Common myeloid progenitor, CD34-positive (primary cell): Measurements from ENCODE around the gene RNF123.

ENCODE experiments used
- CTCF ChIA-PET: fragments of 350-600 bp; sonication (Branson Sonifier 250); formaldehyde crosslinking; loops from one replicate; lab custom pipeline; 2021; ENCODE audit warnings: antibody characterized with exemption; lab: Charles Lee
- POLR2A ChIA-PET: fragments of 350-600 bp; sonication (Branson Sonifier 250); formaldehyde crosslinking; loops from one replicate; lab custom pipeline; 2021; ENCODE audit warnings: antibody characterized with exemption; lab: Charles Lee
- DNase-seq, 3 donors: peaks; one replicate each; pipeline versions ENCODE4 v3.0.0 to v3.0.0-alpha.2; 2013
- H3K27ac ChIP-seq, 2 experiments: 1 replicate in 1 of 2; 2 replicates in 1 of 2; pipeline ENCODE4 v1.7.0; 2013; ENCODE audit warnings: inconsistent platforms in 2 of 2, low read length in 2 of 2, mild to moderate bottlenecking in 2 of 2, low read depth in 1 of 2, moderate library complexity in 1 of 2; ENCODE audit not compliant: severe bottlenecking in 2 of 2, insufficient read depth in 1 of 2, poor library complexity in 1 of 2
- H3K27me3 ChIP-seq, 5 experiments: replicated peaks in 2 of 5; 1 replicate in 3 of 5; 2 replicates in 2 of 5; pipeline versions ENCODE4 v1.6.1 to v1.7.0; 2013; ENCODE audit warnings: low read length in 4 of 5, mild to moderate bottlenecking in 2 of 5, moderate library complexity in 2 of 5, inconsistent platforms in 1 of 5; ENCODE audit not compliant: insufficient read depth in 5 of 5, control insufficient read depth in 4 of 5
- H3K36me3 ChIP-seq, 4 experiments: 1 replicate in 2 of 4; 2 replicates in 2 of 4; pipeline versions ENCODE4 v1.6.1 to v1.7.0; 2013; ENCODE audit warnings: low read length in 3 of 4, control low read depth in 1 of 4, mild to moderate bottlenecking in 1 of 4; ENCODE audit not compliant: control insufficient read depth in 4 of 4, insufficient read depth in 4 of 4
- H3K4me1 ChIP-seq, 4 experiments: 1 replicate in 3 of 4; 2 replicates in 1 of 4; pipeline versions ENCODE4 v1.6.1 to v1.7.1; 2013; ENCODE audit warnings: low read length in 3 of 4, mild to moderate bottlenecking in 3 of 4, control low read depth in 1 of 4, inconsistent platforms in 1 of 4, moderate library complexity in 1 of 4; ENCODE audit not compliant: control insufficient read depth in 4 of 4, insufficient read depth in 4 of 4; ENCODE audit errors: control extremely low read depth in 1 of 4
- H3K4me3 ChIP-seq, 7 experiments: 1 replicate in 4 of 7; 2 replicates in 3 of 7; pipeline versions ENCODE4 v1.5.1 to v1.7.0; 2013; ENCODE audit warnings: mild to moderate bottlenecking in 7 of 7, low read length in 6 of 7, moderate library complexity in 6 of 7, inconsistent platforms in 2 of 7, low read depth in 2 of 7, control low read depth in 1 of 7; ENCODE audit not compliant: insufficient read depth in 4 of 7, control insufficient read depth in 1 of 7; ENCODE audit errors: extremely low read depth in 1 of 7
- H3K9me3 ChIP-seq, 5 experiments: 1 replicate in 4 of 5; 2 replicates in 1 of 5; pipeline versions ENCODE4 v1.6.1 to v1.7.1; 2013; ENCODE audit warnings: low read length in 4 of 5, mild to moderate bottlenecking in 2 of 5, inconsistent platforms in 1 of 5, low read depth in 1 of 5, moderate library complexity in 1 of 5; ENCODE audit not compliant: control insufficient read depth in 4 of 5, insufficient read depth in 2 of 5; ENCODE audit errors: control extremely low read depth in 1 of 5
- WGBS: methylation state at CpG from one replicate; pipeline ENCODE4 v1.1.5; 2013; ENCODE audit not compliant: insufficient coverage; 5-methylcytosine and 5-hydroxymethylcytosine counted together

RNF123 gene

GRCh38 chr3:49721896-49722781 lies 32.8 kb downstream of the RNF123 start:
- H3K27me3 ChIP-seq, result no peaks in the 10 kb centered on the region
- H3K27ac ChIP-seq, result no peak overlapping the region
- no peak overlapping the region for H3K4me3 ChIP-seq
- WGBS, result 99% methylated on average over 22 of the region's 26 CpGs
- H3K4me1 ChIP-seq, result peaks cover 0 to 49% (median 33%) of the 10 kb centered on the region in 4 experiments
- POLR2A ChIA-PET, result interaction anchor here (0.6 kb wide), 1 partner anchor 53 kb away, joined by 3 read pairs; no protein-coding TSS in a partner anchor
- CTCF ChIA-PET, result interaction anchor here (1.0 to 1.9 kb wide), 3 partner anchors 10 to 117 kb away, joined by 3 to 9 read pairs (median 7); no protein-coding TSS in a partner anchor
- H3K36me3 ChIP-seq, result peaks cover 0 to 54% (median 29%) of the 10 kb centered on the region in 4 experiments
- no peak for DNase-seq
- no peaks in the 10 kb centered on the region for H3K9me3 ChIP-seq

- peaks cover 2 to 59% (median 36%) of the 10 kb centered on the region in 4 experiments for H3K36me3 ChIP-seq
- POLR2A ChIA-PET, result interaction anchor here (0.6 kb wide), 1 partner anchor 52 kb away, joined by 3 read pairs; no protein-coding TSS in a partner anchor
- H3K9me3 ChIP-seq, result no peaks in the 10 kb centered on the region
- H3K4me1 ChIP-seq, result peaks cover 0 to 48% (median 33%) of the 10 kb centered on the region in 4 experiments
- H3K27ac ChIP-seq, result peak overlapping the region; percentile 85 to 93
- WGBS, result 86% methylated on average over 8 of the region's 8 CpGs
- H3K27me3 ChIP-seq, result no peaks in the 10 kb centered on the region
- CTCF ChIA-PET, result interaction anchor here (0.7 kb wide), 1 partner anchor 21 kb away, joined by 3 read pairs; no protein-coding TSS in a partner anchor
- no peak for DNase-seq
- peak overlapping the region; percentile 85 to 96 (median 93) for H3K4me3 ChIP-seq
Measured at GRCh38 chr3:49722896-49723295, 33.5 kb downstream of the RNF123 start.

- Histone ChIP-seq H3K27ac (peak overlapping the region; percentile 85 to 93), H3K27me3 (no peaks in the 10 kb centered on the region), H3K4me1 (peaks cover 0 to 45% (median 33%) of the 10 kb centered on the region in 4 experiments), H3K9me3 (no peaks in the 10 kb centered on the region), H3K36me3 (peaks cover 3 to 62% (median 39%) of the 10 kb centered on the region in 4 experiments), H3K4me3 (peak overlapping the region; percentile 85 to 96 (median 93))
- POLR2A ChIA-PET, result no interaction called here
- CTCF ChIA-PET, result interaction anchor here (0.7 kb wide), 1 partner anchor 22 kb away, joined by 3 read pairs; no protein-coding TSS in a partner anchor
- DNase-seq, result peak; percentile 29 to 63 (median 51)
- 0% methylated on average over 16 of the region's 20 CpGs for WGBS
Measured at GRCh38 chr3:49723296-49723627, 33.9 kb downstream of the RNF123 start.

- Histone ChIP-seq H3K4me3 (peak within 1 kb of the TSS; percentile 85 to 96 (median 93)), H3K9me3 (no peaks in the 10 kb centered on the region), H3K36me3 (peaks cover 3 to 58% (median 43%) of the 10 kb centered on the region in 4 experiments), H3K4me1 (peaks cover 0 to 38% (median 27%) of the 10 kb centered on the region in 4 experiments), H3K27ac (peak within 1 kb of the TSS; percentile 85 to 93), H3K27me3 (no peaks in the 10 kb centered on the region)
- 0% methylated on average over 71 of the region's 102 CpGs for WGBS
- POLR2A ChIA-PET, result no interaction called here
- DNase-seq, result peak; percentile 92 to 96 (median 95)
- CTCF ChIA-PET, result no interaction called here
Measured at GRCh38 chr3:49723628-49724551, 34.5 kb downstream of the RNF123 start, which contains the start of gene GMPPB. Gene GMPPB, minus strand, starts transcription at chr3:49723951. Its CDS starts 225 bp downstream, at chr3:49723726.

- DNase-seq, result peak in 2 of 3 donors; percentile 56 to 59
- H3K4me1 ChIP-seq, result peaks cover 0 to 32% (median 22%) of the 10 kb centered on the region in 4 experiments
- POLR2A ChIA-PET, result no interaction called here
- peak overlapping the region; percentile 85 to 96 (median 93) for H3K4me3 ChIP-seq
- H3K27me3 ChIP-seq, result no peaks in the 10 kb centered on the region
- peak overlapping the region; percentile 66 to 93 for H3K27ac ChIP-seq
- peaks cover 3 to 58% (median 44%) of the 10 kb centered on the region in 4 experiments for H3K36me3 ChIP-seq
- H3K9me3 ChIP-seq, result no peaks in the 10 kb centered on the region
- CTCF ChIA-PET, result no interaction called here
- 64% methylated on average over 6 of the region's 6 CpGs for WGBS
Measured at GRCh38 chr3:49724586-49724985, 35.2 kb downstream of the RNF123 start.

GRCh38 chr3:49725906-49726681 lies 36.7 kb downstream of the RNF123 start:
- no peak overlapping the region for H3K27ac ChIP-seq
- WGBS, result 97% methylated on average over 9 of the region's 11 CpGs
- no peaks in the 10 kb centered on the region for H3K27me3 ChIP-seq
- ChIA-PET POLR2A (no interaction called here), CTCF (interaction anchor here (1.5 kb wide), 1 partner anchor 24 kb away, joined by 4 read pairs; no protein-coding TSS in a partner anchor)
- H3K4me1 ChIP-seq, result peaks cover 0 to 28% (median 21%) of the 10 kb centered on the region in 4 experiments
- peaks cover 4 to 59% (median 42%) of the 10 kb centered on the region in 4 experiments for H3K36me3 ChIP-seq
- H3K4me3 ChIP-seq, result no peak overlapping the region
- H3K9me3 ChIP-seq, result no peaks in the 10 kb centered on the region
- no peak for DNase-seq
